GM08714 (cell line): Measurements from ENCODE around the gene SPTLC1.
"Not testable (repeated sequence)": the region's sequence is repeated elsewhere in the genome, so short reads cannot be mapped to it uniquely, and the experiment has no call there.

Experiments used
- H3K4me3 ChIP-seq: fragments of 200-500 bp; sonication (Bioruptor generic); 2 replicates; pipeline ENCODE4 v1.5.1; 2014; ENCODE audit warnings: mild to moderate bottlenecking, low read length, inconsistent platforms
- ZNF274 ChIP-seq: IDR thresholded peaks from 2 replicates; pipeline ENCODE4 v1.6.1; 2012; ENCODE audit warnings: mild to moderate bottlenecking, low read depth, low read length

Gene SPTLC1, protein sequence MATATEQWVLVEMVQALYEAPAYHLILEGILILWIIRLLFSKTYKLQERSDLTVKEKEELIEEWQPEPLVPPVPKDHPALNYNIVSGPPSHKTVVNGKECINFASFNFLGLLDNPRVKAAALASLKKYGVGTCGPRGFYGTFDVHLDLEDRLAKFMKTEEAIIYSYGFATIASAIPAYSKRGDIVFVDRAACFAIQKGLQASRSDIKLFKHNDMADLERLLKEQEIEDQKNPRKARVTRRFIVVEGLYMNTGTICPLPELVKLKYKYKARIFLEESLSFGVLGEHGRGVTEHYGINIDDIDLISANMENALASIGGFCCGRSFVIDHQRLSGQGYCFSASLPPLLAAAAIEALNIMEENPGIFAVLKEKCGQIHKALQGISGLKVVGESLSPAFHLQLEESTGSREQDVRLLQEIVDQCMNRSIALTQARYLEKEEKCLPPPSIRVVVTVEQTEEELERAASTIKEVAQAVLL

DNA sequence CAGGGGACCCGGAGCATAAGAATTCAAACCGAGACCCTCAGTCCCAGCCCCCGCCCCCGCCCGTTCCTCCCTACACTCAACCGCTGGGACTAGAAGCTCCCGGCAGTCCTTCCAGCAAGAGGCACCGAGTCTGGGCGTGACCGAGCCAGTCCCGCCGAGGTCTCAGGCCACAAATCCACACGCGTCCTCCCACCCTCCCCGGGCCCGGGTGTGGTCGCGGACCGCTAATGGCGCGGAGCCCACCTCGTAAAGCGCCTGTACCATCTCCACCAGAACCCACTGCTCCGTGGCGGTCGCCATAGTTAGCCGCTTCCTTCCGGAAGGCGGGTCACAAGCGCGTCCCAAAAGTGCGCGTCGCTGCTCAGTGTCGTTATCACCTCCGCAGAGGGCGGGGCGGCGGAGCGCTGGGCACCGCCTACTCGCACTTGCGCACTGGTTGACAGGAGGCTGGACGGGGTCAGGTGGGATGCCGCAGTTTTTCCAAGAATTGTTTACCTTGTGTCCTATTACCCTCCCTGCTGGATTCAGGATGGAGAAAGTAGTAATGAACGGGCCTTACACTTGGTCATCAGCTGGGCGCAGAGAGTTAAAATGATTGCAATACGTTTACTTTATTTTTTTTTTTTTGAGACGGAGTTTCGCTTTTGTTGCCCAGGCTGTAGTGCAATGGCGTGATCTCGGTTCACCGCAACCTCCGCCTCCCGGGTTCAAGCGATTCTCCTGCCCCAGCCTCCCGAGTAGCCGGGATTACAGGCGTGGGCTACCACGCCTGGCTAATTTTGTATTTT lies at the start of gene SPTLC1:
Gene SPTLC1 (minus strand): TSS at position 343 of the 788 bp plus-strand sequence. CDS start 43 bp downstream, at position 300.
- peak within 1 kb of the TSS; percentile 96 for H3K4me3 ChIP-seq
- no peak for TF ChIP-seq ZNF274

DNA sequence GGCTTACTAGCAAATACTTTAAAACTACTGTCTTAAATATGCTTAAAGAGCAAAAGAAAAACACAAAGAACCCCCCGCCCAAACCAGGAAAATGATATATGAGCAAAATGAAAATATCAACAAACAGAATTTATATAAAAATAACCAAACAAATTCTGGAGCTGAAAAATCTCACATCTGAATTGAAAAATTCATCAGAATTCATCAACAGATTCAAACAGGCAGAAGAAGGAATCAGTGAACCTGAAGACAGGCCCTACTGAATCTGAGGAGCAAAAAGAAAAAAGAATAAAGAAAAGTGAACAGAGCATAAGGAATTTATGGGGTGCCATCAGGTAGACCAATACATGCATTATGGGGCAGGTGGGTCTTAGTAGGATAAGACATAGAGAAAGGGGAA lies 49.8 kb upstream of the SPTLC1 start:
- no peak overlapping the region for H3K4me3 ChIP-seq
- no peak for TF ChIP-seq ZNF274

DNA sequence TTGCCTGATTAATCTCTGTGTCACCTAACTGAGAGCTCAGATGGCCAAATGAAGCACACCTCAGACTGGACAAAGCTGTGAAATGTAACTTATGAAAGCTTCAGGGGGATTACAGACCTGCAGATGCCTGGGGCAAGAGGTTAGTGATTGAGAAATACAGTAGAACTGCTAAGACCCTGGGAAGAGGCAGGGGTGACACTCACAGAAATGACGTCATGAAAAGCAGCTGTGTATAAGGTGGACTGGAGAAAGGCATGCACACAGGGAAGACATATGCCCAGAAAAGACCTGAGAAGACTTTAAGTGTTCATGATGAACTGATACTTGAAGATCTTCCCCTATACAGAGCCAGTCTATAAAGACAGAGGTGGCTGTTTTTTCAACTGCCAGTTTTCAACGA lies 49.3 kb upstream of the SPTLC1 start:
- no peak overlapping the region for H3K4me3 ChIP-seq
- TF ChIP-seq ZNF274 = no peak

DNA sequence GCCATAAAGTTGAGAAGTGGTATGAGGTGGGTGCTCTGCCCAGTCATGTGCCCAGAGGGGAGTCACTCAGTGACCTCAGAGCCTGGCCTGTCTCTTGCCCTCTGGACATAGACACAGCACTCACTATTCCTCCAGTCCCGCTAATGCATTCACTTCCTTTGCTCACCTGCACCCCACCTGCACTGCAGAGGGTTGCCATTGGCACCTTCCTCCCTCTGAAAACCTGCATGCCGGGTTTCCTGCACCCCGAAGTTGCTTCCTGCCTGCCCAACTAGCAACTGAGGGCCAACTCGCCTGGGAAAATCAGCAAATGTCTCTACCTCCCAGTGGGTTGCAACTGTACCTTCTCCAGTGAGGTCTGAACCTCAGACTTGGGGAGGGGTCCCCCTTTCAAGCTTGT lies 48.1 kb upstream of the SPTLC1 start:
- TF ChIP-seq ZNF274 = no peak
- no peak overlapping the region for H3K4me3 ChIP-seq

DNA sequence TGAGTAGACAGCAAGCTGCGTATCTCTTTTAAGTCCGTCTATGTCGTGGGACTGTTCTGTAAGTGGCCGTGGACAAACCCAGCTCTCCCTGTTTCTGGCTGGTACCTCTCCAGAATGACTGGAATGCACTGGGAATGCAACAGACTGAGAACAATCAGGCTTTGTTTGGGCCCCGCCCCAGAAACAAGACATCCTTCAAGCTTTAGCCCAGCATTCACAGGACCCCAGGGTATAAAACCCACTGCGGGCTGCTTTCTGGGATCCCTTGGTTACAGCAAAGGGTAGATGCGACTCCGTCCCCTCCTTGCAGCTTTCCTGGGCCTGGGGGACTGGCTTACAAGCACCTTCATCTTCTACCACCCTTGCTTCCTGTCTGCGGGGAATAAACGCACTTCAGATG lies 45.6 kb upstream of the SPTLC1 start:
- TF ChIP-seq ZNF274 = no peak
- no peak overlapping the region for H3K4me3 ChIP-seq

DNA sequence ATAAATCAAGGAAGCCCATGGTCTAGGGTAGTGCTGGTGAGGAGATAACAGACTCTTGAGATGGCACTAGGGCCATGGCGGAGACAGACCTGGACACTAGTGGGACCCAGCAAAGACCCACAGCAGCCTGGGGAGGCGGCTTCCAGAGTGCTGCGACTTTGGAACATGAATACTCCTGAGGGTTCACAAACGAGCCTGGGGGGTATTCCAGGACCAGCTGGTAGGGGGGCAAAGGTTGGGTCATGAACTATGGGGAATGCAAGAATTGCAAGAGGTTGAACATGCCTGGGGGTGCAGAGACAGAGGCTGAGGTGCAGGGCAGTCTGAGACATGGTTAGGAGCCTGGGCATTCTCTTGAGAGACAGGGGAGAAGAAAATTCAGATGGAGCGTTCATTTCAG lies 43.8 kb upstream of the SPTLC1 start:
- no peak overlapping the region for H3K4me3 ChIP-seq
- no peak for TF ChIP-seq ZNF274

DNA sequence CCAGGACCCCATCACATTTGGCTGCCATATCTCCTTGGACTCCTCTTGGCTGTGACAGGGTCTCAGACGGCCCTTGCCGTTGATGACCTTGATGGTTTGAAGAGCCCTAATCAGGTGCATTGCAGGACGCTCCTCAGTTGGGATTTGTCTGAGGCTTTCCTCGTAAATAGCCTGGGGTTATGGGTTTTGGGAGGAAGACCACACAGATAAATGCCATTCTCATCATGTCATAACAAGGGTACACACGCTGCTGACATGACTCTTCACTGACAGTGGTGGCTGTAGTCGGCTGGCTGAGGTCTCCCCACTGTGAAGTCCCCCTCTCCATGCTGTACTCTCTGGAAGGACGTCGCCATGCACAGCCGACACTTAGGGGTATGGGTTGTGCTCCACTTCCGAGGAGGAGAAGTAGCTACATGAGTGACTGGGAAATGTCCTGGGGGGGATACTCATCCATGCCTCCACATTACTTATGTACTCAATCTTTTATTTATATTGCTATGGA lies 42.9 kb upstream of the SPTLC1 start:
- TF ChIP-seq ZNF274 = no peak
- no peak overlapping the region for H3K4me3 ChIP-seq

DNA sequence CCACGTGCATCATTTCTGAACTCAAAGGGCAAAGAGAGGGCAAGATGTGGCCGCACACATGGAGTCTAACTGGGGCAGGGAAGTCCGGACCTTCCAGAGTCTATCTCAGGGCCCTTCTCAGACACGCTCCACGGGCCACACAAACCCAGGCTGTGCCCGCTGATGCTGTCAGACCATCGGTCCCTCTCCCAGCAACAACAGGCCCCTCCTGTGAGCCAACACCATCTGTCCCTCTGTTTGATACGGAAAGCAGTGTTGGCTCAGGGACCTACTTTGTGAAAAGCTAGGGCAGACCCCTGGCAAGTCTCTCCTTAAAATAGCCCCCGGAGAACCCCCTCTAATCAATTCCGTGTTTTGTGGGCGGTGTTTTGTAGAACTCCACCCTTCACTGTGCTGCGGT lies 40.5 kb upstream of the SPTLC1 start:
- not testable (repeated sequence) for H3K4me3 ChIP-seq

DNA sequence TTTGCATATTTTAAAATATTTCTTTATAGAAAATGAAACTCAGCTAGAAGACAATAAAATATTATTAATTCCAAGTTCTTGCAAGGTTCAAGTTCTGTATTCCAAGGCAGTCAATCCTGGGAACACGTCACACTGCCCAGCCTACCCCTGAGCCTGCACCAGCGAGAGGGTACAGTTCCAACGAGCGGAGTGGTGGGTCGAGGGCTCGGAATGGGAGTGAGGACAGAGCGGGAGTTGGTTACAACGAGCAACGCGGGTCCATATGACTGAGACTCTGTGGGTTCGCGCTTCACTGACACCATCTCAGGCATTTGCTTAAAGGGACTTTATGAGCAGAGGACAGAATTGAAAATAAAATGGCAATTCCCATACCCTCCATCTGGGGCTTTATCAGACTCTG lies 40.0 kb upstream of the SPTLC1 start:
- no peak for TF ChIP-seq ZNF274
- H3K4me3 ChIP-seq = no peak overlapping the region

DNA sequence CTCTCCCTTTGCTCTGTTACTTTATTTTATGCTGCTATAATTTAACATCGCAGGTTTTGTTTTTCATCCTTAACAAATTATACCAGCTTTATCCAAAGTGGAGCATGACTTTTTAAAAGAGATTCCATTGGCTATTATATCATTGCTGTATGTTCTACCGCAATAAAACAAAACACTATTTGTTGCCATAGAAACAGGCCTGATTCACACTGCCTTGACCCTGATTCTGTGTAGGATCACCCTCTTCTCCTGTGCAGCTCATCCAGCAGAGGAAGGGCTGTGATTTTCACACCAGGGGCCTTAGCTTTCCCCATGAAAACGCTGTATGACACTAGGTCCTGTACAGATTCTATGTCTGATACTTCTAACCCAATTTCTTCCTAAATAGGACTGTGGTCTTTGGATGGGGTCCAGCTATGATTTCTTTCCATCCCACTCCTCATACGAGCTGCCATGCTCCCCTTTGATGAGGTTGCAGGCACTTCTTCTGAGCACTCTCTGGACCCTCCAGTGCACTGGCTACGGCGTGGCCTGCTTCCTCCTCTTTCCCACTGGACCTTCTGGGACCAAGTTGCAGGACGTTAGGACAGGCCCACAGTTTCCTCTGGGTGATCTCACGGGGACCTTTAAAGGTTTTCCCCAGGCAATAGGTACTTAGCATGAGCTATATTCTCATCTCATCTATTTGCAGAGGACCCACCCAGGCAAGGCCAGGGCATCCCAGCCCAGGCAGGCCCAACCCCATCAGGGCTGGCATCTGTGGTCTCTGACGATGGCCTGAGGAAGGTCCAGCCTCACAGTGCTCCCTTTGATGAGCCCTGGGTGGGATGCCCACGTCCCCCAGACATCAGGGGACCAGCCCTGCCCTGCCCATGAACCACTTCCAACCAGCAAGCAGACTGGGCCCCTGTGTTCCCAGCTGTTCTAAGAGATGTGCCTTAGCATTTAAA lies 38.5 kb upstream of the SPTLC1 start:
- not testable (repeated sequence) for H3K4me3 ChIP-seq

DNA sequence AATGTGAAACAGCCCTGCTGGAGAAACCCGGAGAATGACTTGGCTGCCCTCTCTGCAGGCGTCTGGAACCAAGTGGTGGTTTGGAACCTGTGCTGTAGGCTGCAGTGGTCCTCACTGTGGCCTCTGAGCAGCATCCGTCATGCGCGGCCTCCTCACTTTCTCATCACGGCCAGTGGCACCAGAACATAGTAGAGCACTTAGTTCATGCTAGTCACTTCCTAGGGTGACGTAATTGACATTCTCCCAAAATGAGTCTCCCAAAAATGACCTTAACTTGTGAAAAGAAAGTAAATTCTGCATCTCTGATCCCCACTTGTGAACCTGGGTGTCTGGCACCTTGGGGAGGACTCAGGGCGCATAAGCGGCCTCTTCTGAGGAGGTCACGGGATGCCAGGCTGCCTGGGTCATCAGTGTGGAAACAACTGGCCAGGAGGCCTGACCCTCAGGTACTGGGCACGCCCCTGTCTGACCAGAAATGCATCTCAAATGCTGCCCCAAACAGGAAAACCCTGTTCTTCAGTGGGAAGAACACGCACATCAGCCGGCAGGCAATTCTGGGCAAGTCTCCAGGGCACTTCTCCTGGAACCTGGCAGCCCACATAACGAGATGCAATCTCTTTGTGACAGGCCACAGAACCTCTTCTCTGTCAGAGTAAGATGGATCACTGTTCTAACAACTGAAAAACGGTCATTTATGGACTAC lies 36.6 kb upstream of the SPTLC1 start:
- no peak overlapping the region for H3K4me3 ChIP-seq
- no peak for TF ChIP-seq ZNF274

DNA sequence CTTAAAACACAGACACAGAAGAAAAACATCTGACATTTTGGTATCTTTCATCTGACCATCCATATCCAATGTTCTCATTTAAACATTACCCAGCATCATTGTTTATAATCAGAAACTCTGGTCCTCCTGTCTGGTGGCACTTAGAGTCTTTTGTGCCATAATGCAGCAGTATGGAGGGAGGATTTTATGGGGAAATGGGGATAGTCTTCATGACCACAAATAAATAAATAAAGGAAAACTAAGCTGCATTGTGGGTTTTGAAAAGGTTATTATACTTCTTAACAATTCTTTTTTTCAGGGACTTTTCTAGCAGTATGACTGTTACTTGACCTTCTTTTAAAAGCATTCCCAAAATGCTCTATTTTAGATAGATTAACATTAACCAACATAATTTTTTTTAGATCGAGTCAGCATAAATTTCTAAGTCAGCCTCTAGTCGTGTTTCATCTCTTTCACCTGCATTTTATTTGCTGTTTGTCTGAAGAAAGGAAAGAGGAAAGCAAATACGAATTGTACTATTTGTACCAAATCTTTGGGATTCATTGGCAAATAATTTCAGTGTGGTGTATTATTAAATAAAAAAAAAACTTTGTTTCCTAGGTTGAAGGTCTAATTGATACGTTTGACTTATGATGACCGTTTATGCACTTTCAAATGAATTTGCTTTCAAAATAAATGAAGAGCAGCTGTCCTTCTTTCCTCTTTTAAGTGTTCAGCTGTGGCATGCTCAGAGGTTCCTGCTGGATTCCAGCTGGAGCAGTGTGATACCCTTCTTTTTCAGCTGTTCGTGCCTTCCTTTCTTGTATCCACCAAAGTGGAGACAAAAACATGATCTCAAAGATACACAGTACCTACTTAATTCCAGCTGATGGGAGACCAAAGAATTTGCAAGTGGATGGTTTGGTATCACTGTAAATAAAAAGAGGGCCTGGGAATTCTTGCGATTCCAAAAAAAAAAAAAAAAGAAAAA lies 35.6 kb upstream of the SPTLC1 start:
- not testable (repeated sequence) for H3K4me3 ChIP-seq

DNA sequence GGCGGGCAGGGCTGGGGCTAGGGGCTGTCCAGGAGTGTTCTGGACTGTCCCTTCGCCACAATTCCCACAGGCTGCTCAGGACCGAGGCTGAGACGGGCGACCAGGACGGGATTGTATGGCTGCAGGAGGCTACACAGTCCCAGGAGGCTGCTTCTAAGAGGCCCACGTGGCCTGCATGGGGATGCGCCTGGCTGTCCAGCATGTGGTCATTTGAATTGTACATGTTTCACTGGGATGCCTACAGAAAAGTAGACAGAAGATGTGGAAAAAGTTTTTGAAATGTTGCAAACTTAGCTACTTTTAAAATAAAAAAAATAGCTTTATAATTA lies 32.6 kb upstream of the SPTLC1 start:
- no peak overlapping the region for H3K4me3 ChIP-seq
- no peak for TF ChIP-seq ZNF274
